K562 (cell line): Measurements from ENCODE around the gene SLC2A14. TPM values are rescaled to one million over a fixed set of nuclear protein-coding genes. Genes with fewer than 3 reads are reported as not detected.

ENCODE experiments used
- CEBPB ChIP-seq: fragments of 450-650 bp; IDR thresholded peaks from 2 replicates; pipeline ENCODE4 v1.6.1; 2016; ENCODE audit warnings: missing genetic modification characterization, missing compliant biosample characterization
- DNMT1 ChIP-seq: fragments of 450-650 bp; IDR thresholded peaks from 2 replicates; pipeline ENCODE4 v1.6.1; 2016; ENCODE audit warnings: antibody characterized with exemption, mild to moderate bottlenecking
- GABPA ChIP-seq: fragments of 200-800 bp; sonication (Bioruptor generic); conservative IDR thresholded peaks from 2 replicates; pipeline ENCODE4 v1.6.1; 2016; ENCODE audit warnings: low read depth, missing genetic modification characterization, missing compliant biosample characterization
- HCFC1 ChIP-seq: IDR thresholded peaks from 2 replicates; pipeline ENCODE4 v1.6.1; 2012; ENCODE audit warnings: low read depth, low read length, improper control_type of control experiment
- MXI1 ChIP-seq: IDR thresholded peaks from 2 replicates; pipeline ENCODE4 v1.6.1; 2011; ENCODE audit warnings: low read depth, mild to moderate bottlenecking, improper control_type of control experiment, low read length
- NRF1 ChIP-seq, 2 experiments: fragments of 450-650 bp; IDR thresholded peaks in 1 of 2; conservative IDR thresholded peaks in 1 of 2; 2 replicates each; pipeline ENCODE4 v1.6.1; 2014; ENCODE audit warnings: mild to moderate bottlenecking in 2 of 2
- ZNF707 ChIP-seq: fragments of 250-450 bp; sonication (Bioruptor Pico); conservative IDR thresholded peaks from 2 replicates; pipeline ENCODE4 v1.8.0; 2022; ENCODE audit warnings: inconsistent platforms, mild to moderate bottlenecking, moderate library complexity
- ZZZ3 ChIP-seq: fragments of 450-650 bp; IDR thresholded peaks from 2 replicates; pipeline ENCODE4 v1.6.1; 2016; ENCODE audit warnings: antibody characterized with exemption, mild to moderate bottlenecking, moderate library complexity
- polyA plus RNA-seq, 8 experiments: library from polyadenylated mRNA; depleted of rRNA in 4 of 8; stranded (reverse) in 5 of 8; unstranded in 3 of 8; fragments of >200 nt; fragmentation: Nextera tagmentation in 2 of 8; fragmentation: Illumina TruSeq in 1 of 8; extraction: Ambion mirVana in 2 of 8; extraction: Trizol in 1 of 8; gene quantifications; 2 replicates each; pipeline versions ENCODE4 v1.2.1 to v1.2.3, GENCODE V29; 2011 to 2014; ENCODE audit warnings: inconsistent platforms in 1 of 8, missing spikeins in 1 of 8
- total RNA-seq, 7 experiments: library from RNA; depleted of rRNA in 6 of 7; stranded (reverse); fragments of >200 nt in 6 of 7; fragmentation: Illumina TruSeq in 2 of 7; extraction: Trizol in 2 of 7; gene quantifications; 2 replicates each; pipeline versions ENCODE4 v1.2.1 to v1.2.3, GENCODE V29; 2011 to 2021; ENCODE audit warnings: low replicate concordance in 1 of 7
- TF ChIP-seq, protein P1 (sequence below), 2 experiments: fragments of 450-650 bp; IDR thresholded peaks; 2 replicates each; pipeline ENCODE4 v1.6.1; 2016; ENCODE audit warnings: mild to moderate bottlenecking in 2 of 2, borderline replicate concordance in 1 of 2, low read depth in 1 of 2, moderate library complexity in 1 of 2
- TF ChIP-seq, protein P2 (sequence below): IDR thresholded peaks from 2 replicates; pipeline ENCODE4 v1.6.1; 2011; ENCODE audit warnings: borderline replicate concordance, low read depth, mild to moderate bottlenecking, moderate library complexity, low read length; ENCODE audit not compliant: insufficient read depth, poor library complexity, severe bottlenecking
- TF ChIP-seq, protein P3 (sequence below), 2 experiments: fragments of 450-650 bp; conservative IDR thresholded peaks; 2 replicates each; pipeline ENCODE4 v1.6.1; 2017; ENCODE audit warnings: mild to moderate bottlenecking in 2 of 2, moderate library complexity in 2 of 2

Gene SLC2A14
- total and polyA plus RNA-seq, 9 of the 15 experiments (the other 6 are each of a cell fraction or from before 2014, with no cell fraction given), result 0.13 to 8.9 (median 4.8) TPM; not detected in 1

GRCh38 chr12:7870335-7870734 is 2.4 kb downstream of the SLC2A14 start (continued):
- TF ChIP-seq, protein P1, sequence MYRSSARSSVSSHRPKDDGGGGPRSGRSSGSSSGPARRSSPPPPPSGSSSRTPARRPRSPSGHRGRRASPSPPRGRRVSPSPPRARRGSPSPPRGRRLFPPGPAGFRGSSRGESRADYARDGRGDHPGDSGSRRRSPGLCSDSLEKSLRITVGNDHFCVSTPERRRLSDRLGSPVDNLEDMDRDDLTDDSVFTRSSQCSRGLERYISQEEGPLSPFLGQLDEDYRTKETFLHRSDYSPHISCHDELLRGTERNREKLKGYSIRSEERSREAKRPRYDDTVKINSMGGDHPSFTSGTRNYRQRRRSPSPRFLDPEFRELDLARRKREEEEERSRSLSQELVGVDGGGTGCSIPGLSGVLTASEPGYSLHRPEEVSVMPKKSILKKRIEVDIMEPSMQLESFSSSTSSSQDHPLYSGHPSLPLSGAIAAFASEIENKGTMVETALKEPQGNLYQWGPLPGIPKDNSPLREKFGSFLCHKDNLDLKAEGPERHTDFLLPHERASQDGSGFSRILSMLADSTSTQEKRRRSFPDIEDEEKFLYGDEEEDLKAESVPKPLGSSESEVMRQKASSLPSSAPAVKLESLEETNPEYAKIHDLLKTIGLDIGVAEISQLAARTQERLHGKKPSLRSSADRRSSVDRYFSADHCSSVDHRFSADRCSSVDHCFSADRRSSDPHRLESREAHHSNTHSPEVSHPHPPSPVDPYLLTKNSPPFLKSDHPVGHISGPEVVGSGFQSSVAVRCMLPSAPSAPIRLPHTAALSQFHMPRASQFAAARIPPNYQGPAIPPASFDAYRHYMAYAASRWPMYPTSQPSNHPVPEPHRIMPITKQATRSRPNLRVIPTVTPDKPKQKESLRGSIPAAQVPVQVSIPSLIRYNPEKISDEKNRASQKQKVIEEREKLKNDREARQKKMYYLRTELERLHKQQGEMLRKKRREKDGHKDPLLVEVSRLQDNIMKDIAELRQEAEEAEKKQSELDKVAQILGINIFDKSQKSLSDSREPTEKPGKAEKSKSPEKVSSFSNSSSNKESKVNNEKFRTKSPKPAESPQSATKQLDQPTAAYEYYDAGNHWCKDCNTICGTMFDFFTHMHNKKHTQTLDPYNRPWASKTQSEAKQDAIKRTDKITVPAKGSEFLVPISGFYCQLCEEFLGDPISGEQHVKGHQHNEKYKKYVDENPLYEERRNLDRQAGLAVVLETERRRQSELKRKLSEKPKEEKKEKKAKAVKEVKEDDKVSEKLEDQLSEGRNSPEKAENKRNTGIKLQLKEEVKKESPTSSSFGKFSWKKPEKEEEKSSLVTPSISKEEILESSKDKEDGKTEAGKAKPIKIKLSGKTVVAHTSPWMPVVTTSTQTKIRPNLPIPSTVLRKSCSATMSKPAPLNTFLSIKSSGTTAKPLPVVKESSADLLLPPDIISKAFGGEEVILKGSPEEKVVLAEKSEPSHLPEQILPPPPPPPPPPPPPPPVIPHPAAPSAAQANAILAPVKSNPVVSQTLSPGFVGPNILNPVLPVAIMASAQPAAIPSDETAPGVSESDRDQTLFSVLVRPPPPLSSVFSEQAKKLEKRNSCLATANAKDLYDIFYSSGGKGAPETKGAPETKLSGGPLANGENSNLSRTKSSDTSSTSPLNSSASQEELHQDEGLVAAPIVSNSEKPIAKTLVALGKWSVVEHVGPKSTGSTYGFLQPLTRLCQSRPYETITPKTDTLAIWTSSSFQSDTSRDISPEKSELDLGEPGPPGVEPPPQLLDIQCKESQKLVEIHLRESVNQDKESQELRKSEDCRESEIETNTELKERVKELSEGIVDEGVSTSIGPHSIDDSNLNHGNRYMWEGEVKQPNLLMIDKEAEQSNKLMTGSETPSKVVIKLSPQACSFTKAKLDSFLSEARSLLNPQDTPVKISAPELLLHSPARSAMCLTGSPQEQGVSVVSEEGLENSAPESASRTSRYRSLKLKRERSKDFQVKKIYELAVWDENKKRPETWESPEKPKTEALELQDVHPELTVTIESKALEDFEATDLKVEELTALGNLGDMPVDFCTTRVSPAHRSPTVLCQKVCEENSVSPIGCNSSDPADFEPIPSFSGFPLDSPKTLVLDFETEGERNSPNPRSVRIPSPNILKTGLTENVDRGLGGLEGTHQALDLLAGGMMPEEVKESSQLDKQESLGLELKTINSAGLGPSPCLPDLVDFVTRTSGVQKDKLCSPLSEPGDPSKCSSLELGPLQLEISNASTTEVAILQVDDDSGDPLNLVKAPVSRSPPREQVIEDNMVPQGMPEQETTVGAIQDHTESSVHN (IDR thresholded peaks at IDR 0.05; ENCODE audit: borderline replicate concordance in 1 of 2, low read depth in 1 of 2), result no peak
- no peak for TF ChIP-seq ZZZ3
- no peak for TF ChIP-seq DNMT1
- no peak for TF ChIP-seq GABPA (tag)
- TF ChIP-seq HCFC1, result no peak
- no peak for TF ChIP-seq MXI1
- no peak for TF ChIP-seq CEBPB
- no peak for TF ChIP-seq NRF1 (conservative IDR thresholded peaks at IDR 0.05 in 1 of 2, IDR thresholded peaks at IDR 0.05 in 1 of 2)
- TF ChIP-seq, protein P2, sequence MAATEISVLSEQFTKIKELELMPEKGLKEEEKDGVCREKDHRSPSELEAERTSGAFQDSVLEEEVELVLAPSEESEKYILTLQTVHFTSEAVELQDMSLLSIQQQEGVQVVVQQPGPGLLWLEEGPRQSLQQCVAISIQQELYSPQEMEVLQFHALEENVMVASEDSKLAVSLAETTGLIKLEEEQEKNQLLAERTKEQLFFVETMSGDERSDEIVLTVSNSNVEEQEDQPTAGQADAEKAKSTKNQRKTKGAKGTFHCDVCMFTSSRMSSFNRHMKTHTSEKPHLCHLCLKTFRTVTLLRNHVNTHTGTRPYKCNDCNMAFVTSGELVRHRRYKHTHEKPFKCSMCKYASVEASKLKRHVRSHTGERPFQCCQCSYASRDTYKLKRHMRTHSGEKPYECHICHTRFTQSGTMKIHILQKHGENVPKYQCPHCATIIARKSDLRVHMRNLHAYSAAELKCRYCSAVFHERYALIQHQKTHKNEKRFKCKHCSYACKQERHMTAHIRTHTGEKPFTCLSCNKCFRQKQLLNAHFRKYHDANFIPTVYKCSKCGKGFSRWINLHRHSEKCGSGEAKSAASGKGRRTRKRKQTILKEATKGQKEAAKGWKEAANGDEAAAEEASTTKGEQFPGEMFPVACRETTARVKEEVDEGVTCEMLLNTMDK, result no peak
- TF ChIP-seq, protein P3, sequence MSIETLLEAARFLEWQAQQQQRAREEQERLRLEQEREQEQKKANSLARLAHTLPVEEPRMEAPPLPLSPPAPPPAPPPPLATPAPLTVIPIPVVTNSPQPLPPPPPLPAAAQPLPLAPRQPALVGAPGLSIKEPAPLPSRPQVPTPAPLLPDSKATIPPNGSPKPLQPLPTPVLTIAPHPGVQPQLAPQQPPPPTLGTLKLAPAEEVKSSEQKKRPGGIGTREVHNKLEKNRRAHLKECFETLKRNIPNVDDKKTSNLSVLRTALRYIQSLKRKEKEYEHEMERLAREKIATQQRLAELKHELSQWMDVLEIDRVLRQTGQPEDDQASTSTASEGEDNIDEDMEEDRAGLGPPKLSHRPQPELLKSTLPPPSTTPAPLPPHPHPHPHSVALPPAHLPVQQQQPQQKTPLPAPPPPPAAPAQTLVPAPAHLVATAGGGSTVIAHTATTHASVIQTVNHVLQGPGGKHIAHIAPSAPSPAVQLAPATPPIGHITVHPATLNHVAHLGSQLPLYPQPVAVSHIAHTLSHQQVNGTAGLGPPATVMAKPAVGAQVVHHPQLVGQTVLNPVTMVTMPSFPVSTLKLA (conservative IDR thresholded peaks at IDR 0.05), result no peak
- TF ChIP-seq ZNF707 (CRISPR knock-in tag), result no peak
